ENCODE results near the gene DVL1.
"Not testable (repeated sequence)": the region's sequence is repeated elsewhere in the genome, so short reads cannot be mapped to it uniquely, and the experiment has no call there.

The DVL1 gene

GRCh38 chr1:1380860-1381259 is 31.6 kb upstream of the DVL1 start:
- Mint-ChIP-seq H3K36me3 (ENCODE audit: low read depth) (peaks cover 31% of the 10 kb centered on the region), H3K9me3 (no peaks in the 10 kb centered on the region), H3K27ac (no peak overlapping the region), H3K4me1 (ENCODE audit: low read depth) (peaks cover 7% of the 10 kb centered on the region), H3K27me3 (no peaks in the 10 kb centered on the region), H3K4me3 (no peak overlapping the region)
- no peak for DNase-seq

GRCh38 chr1:1377540-1378205 is 28.5 kb upstream of the DVL1 start:
- no peaks in the 10 kb centered on the region for H3K9me3 Mint-ChIP-seq
- no peak for DNase-seq
- peaks cover 40% of the 10 kb centered on the region for H3K36me3 Mint-ChIP-seq (ENCODE audit: low read depth)
- H3K4me3 Mint-ChIP-seq: no peak overlapping the region
- H3K27ac Mint-ChIP-seq: no peak overlapping the region
- no peaks in the 10 kb centered on the region for H3K27me3 Mint-ChIP-seq
- H3K4me1 Mint-ChIP-seq (ENCODE audit: low read depth): peaks cover 22% of the 10 kb centered on the region

- Mint-ChIP-seq H3K9me3 (no peaks in the 10 kb centered on the region), H3K4me3 (peak overlapping the region; percentile 90), H3K4me1 (ENCODE audit: low read depth) (peaks cover 31% of the 10 kb centered on the region), H3K36me3 (ENCODE audit: low read depth) (peaks cover 38% of the 10 kb centered on the region), H3K27me3 (no peaks in the 10 kb centered on the region), H3K27ac (peak overlapping the region; percentile 87)
- DNase-seq: no peak
Observed at GRCh38 chr1:1376551-1377226, 27.5 kb upstream of the DVL1 start.

- Mint-ChIP-seq H3K4me3 (peak within 1 kb of the TSS; percentile 90), H3K27ac (peak within 1 kb of the TSS; percentile 96), H3K9me3 (no peaks in the 10 kb centered on the region), H3K4me1 (ENCODE audit: low read depth) (peaks cover 39% of the 10 kb centered on the region), H3K27me3 (no peaks in the 10 kb centered on the region), H3K36me3 (ENCODE audit: low read depth) (peaks cover 35% of the 10 kb centered on the region)
- DNase-seq: peak; percentile 93
Observed at GRCh38 chr1:1374929-1375662, 25.9 kb upstream of the DVL1 start, which contains the start of gene AURKAIP1. AURKAIP1 (minus strand) TSS chr1:1375207; CDS start chr1:1374756, 451 bp downstream.

- peak overlapping the region; percentile 90 for H3K4me3 Mint-ChIP-seq
Observed at GRCh38 chr1:1374589-1374928, 25.3 kb upstream of the DVL1 start.

GRCh38 chr1:1373815-1374588 is 24.8 kb upstream of the DVL1 start:
- Mint-ChIP-seq H3K9me3 (no peaks in the 10 kb centered on the region), H3K36me3 (ENCODE audit: low read depth) (peaks cover 35% of the 10 kb centered on the region), H3K4me1 (ENCODE audit: low read depth) (peaks cover 39% of the 10 kb centered on the region), H3K27me3 (no peaks in the 10 kb centered on the region), H3K27ac (peak overlapping the region; percentile 96), H3K4me3 (peak overlapping the region; percentile 90)
- no peak for DNase-seq

More at GRCh38 chr1:1374589-1374928, 25.3 kb upstream of the DVL1 start:
- peak overlapping the region; percentile 96 for H3K27ac Mint-ChIP-seq
- H3K27me3 Mint-ChIP-seq: no peaks in the 10 kb centered on the region
- H3K9me3 Mint-ChIP-seq: no peaks in the 10 kb centered on the region
- peaks cover 35% of the 10 kb centered on the region for H3K36me3 Mint-ChIP-seq (ENCODE audit: low read depth)
- DNase-seq: peak; percentile 40
- peaks cover 39% of the 10 kb centered on the region for H3K4me1 Mint-ChIP-seq (ENCODE audit: low read depth)

- Mint-ChIP-seq H3K4me1 (ENCODE audit: low read depth) (peaks cover 39% of the 10 kb centered on the region), H3K27ac (peak overlapping the region; percentile 96), H3K36me3 (ENCODE audit: low read depth) (peaks cover 33% of the 10 kb centered on the region), H3K9me3 (no peaks in the 10 kb centered on the region), H3K27me3 (no peaks in the 10 kb centered on the region), H3K4me3 (peak overlapping the region; percentile 90)
- no peak for DNase-seq
Observed at GRCh38 chr1:1373051-1373814, 24.0 kb upstream of the DVL1 start.

GRCh38 chr1:1371746-1372711 is 22.8 kb upstream of the DVL1 start:
- H3K27ac Mint-ChIP-seq: peak overlapping the region; percentile 79
- peak overlapping the region; percentile 60 for H3K4me3 Mint-ChIP-seq
- H3K36me3 Mint-ChIP-seq (ENCODE audit: low read depth): peaks cover 30% of the 10 kb centered on the region
- H3K4me1 Mint-ChIP-seq (ENCODE audit: low read depth): peaks cover 39% of the 10 kb centered on the region
- DNase-seq: peak; percentile 89
- H3K27me3 Mint-ChIP-seq: no peaks in the 10 kb centered on the region
- H3K9me3 Mint-ChIP-seq: no peaks in the 10 kb centered on the region

- H3K27me3 Mint-ChIP-seq: no peaks in the 10 kb centered on the region
- no peak overlapping the region for H3K4me3 Mint-ChIP-seq
- H3K36me3 Mint-ChIP-seq (ENCODE audit: low read depth): peaks cover 26% of the 10 kb centered on the region
- no peak overlapping the region for H3K27ac Mint-ChIP-seq
- no peak for DNase-seq
- H3K4me1 Mint-ChIP-seq (ENCODE audit: low read depth): peaks cover 36% of the 10 kb centered on the region
- H3K9me3 Mint-ChIP-seq: no peaks in the 10 kb centered on the region
Observed at GRCh38 chr1:1371364-1371745, 22.1 kb upstream of the DVL1 start.

- Mint-ChIP-seq H3K27me3 (no peaks in the 10 kb centered on the region), H3K27ac (no peak overlapping the region), H3K36me3 (ENCODE audit: low read depth) (peaks cover 26% of the 10 kb centered on the region), H3K4me1 (ENCODE audit: low read depth) (peaks cover 32% of the 10 kb centered on the region), H3K9me3 (no peaks in the 10 kb centered on the region), H3K4me3 (no peak overlapping the region)
- DNase-seq: no peak
Observed at GRCh38 chr1:1370771-1371300, 21.6 kb upstream of the DVL1 start.

GRCh38 chr1:1370094-1370493 is 20.9 kb upstream of the DVL1 start:
- peaks cover 30% of the 10 kb centered on the region for H3K4me1 Mint-ChIP-seq (ENCODE audit: low read depth)
- H3K27ac Mint-ChIP-seq, H3K27me3 Mint-ChIP-seq, H3K4me3 Mint-ChIP-seq, DNase-seq, H3K9me3 Mint-ChIP-seq: not testable (repeated sequence)
- H3K36me3 Mint-ChIP-seq (ENCODE audit: low read depth): peaks cover 22% of the 10 kb centered on the region

- Mint-ChIP-seq H3K27ac (no peak overlapping the region), H3K9me3 (no peaks in the 10 kb centered on the region), H3K27me3 (no peaks in the 10 kb centered on the region), H3K4me1 (ENCODE audit: low read depth) (peaks cover 13% of the 10 kb centered on the region), H3K4me3 (no peak overlapping the region), H3K36me3 (ENCODE audit: low read depth) (peaks cover 2% of the 10 kb centered on the region)
- DNase-seq: no peak
Observed at GRCh38 chr1:1367315-1367714, 18.1 kb upstream of the DVL1 start.

- no peak for DNase-seq
- H3K4me1 Mint-ChIP-seq (ENCODE audit: low read depth): peaks cover 8% of the 10 kb centered on the region
- H3K27ac Mint-ChIP-seq: no peak overlapping the region
- no peaks in the 10 kb centered on the region for H3K36me3 Mint-ChIP-seq (ENCODE audit: low read depth)
- H3K4me3 Mint-ChIP-seq: no peak overlapping the region
- H3K27me3 Mint-ChIP-seq: peaks cover 2% of the 10 kb centered on the region
- H3K9me3 Mint-ChIP-seq: no peaks in the 10 kb centered on the region
Observed at GRCh38 chr1:1366699-1367066, 17.5 kb upstream of the DVL1 start.

All from activated T-cell treated with anti-CD3 and anti-CD28 coated beads, Interleukin-2, amount 50 U/mL, for 24 hours (primary cell).